GM23338 (cell line): ENCODE results near the gene MRPS12. TPM values are rescaled to one million over a fixed set of nuclear protein-coding genes. Genes with fewer than 3 reads are reported as not detected.

Experiments used
- ATAC-seq: fragments of 200-7000 bp; cut with Tn5 transposase; 3 replicates; pipeline ENCODE4 v1.9.1; 2020
- DNase-seq: peaks from one replicate; pipeline ENCODE4 v3.0.0-alpha.2; 2015; ENCODE audit warnings: low spot score
- H2AFZ ChIP-seq: fragments of 200-600 bp; sonication (generic); 2 replicates; pipeline ENCODE4 v1.8.0; 2016; ENCODE audit warnings: antibody characterized with exemption, mild to moderate bottlenecking, moderate library complexity
- H3F3A ChIP-seq: fragments of 200-600 bp; sonication (generic); replicated peaks from 2 replicates; pipeline ENCODE4 v1.8.0; 2017; ENCODE audit warnings: antibody characterized with exemption, mixed run types, low read depth
- H3K27ac ChIP-seq: fragments of 200-600 bp; sonication (generic); 2 replicates; pipeline ENCODE4 v1.6.1; 2016; ENCODE audit warnings: low read depth
- H3K27me3 ChIP-seq: fragments of 200-600 bp; sonication (generic); 2 replicates; pipeline ENCODE4 v1.8.0; 2016; ENCODE audit warnings: mild to moderate bottlenecking, mixed run types, moderate library complexity; ENCODE audit not compliant: insufficient read depth
- H3K36me3 ChIP-seq: fragments of 200-600 bp; sonication (generic); 2 replicates; pipeline ENCODE4 v1.8.0; 2016; ENCODE audit warnings: mild to moderate bottlenecking; ENCODE audit not compliant: insufficient read depth
- H3K4me1 ChIP-seq: fragments of 200-600 bp; sonication (generic); 2 replicates; pipeline ENCODE4 v1.8.0; 2016; ENCODE audit warnings: mild to moderate bottlenecking, moderate library complexity; ENCODE audit not compliant: insufficient read depth
- H3K4me2 ChIP-seq: fragments of 200-600 bp; sonication (generic); 2 replicates; pipeline ENCODE4 v1.7.1; 2017; ENCODE audit warnings: mixed run types
- H3K4me3 ChIP-seq: fragments of 200-600 bp; sonication (generic); 2 replicates; pipeline ENCODE4 v1.6.1; 2016; ENCODE audit warnings: mixed run types
- H3K79me2 ChIP-seq: fragments of 200-600 bp; sonication (generic); replicated peaks from 2 replicates; pipeline ENCODE4 v1.8.0; 2017; ENCODE audit warnings: mild to moderate bottlenecking; ENCODE audit not compliant: insufficient read depth
- H3K9me2 ChIP-seq: fragments of 200-600 bp; sonication (generic); 2 replicates; pipeline ENCODE4 v1.8.0; 2017; ENCODE audit not compliant: insufficient read depth
- H4K20me1 ChIP-seq: fragments of 200-600 bp; sonication (generic); replicated peaks from 2 replicates; pipeline ENCODE4 v1.8.0; 2017; ENCODE audit warnings: mild to moderate bottlenecking; ENCODE audit not compliant: insufficient read depth
- H3K27ac Mint-ChIP-seq: 2 replicates; pipeline ENCODE4 v1.8.0; 2020; ENCODE audit warnings: inconsistent platforms, mild to moderate bottlenecking, moderate library complexity, mixed read lengths
- H3K27me3 Mint-ChIP-seq: 3 replicates; pipeline ENCODE4 v1.8.0; 2022; ENCODE audit warnings: low read depth, mild to moderate bottlenecking, moderate library complexity, mixed read lengths, inconsistent platforms; ENCODE audit not compliant: insufficient read depth, poor library complexity
- H3K36me3 Mint-ChIP-seq: 3 replicates; pipeline ENCODE4 v1.8.0; 2021; ENCODE audit warnings: low read depth, mild to moderate bottlenecking, inconsistent platforms, moderate library complexity, mixed read lengths
- H3K4me1 Mint-ChIP-seq: 3 replicates; pipeline ENCODE4 v1.8.0; 2020; ENCODE audit warnings: mild to moderate bottlenecking, inconsistent platforms, mixed read lengths
- H3K4me3 Mint-ChIP-seq: 3 replicates; pipeline ENCODE4 v1.8.0; 2021; ENCODE audit warnings: moderate library complexity, mild to moderate bottlenecking, inconsistent platforms, mixed read lengths
- H3K9me3 Mint-ChIP-seq: 3 replicates; pipeline ENCODE4 v1.8.0; 2020; ENCODE audit warnings: moderate library complexity, mild to moderate bottlenecking, inconsistent platforms, mixed read lengths
- EZH2phosphoT487 ChIP-seq: fragments of 200-600 bp; sonication (generic); IDR thresholded peaks from one replicate; pipeline ENCODE4 v1.8.1; 2018; ENCODE audit warnings: antibody characterized with exemption; ENCODE audit not compliant: unreplicated experiment
- NANOG ChIP-seq: IDR thresholded peaks from 2 replicates; pipeline ENCODE4 v1.6.1; 2016; ENCODE audit warnings: antibody characterized with exemption, borderline replicate concordance
- ZNF331 ChIP-seq: fragments of 250-450 bp; sonication (Bioruptor Pico); IDR thresholded peaks from 2 replicates; pipeline ENCODE4 v1.5.0; 2020; ENCODE audit warnings: low read depth, mild to moderate bottlenecking, moderate library complexity
- polyA plus RNA-seq: library from polyadenylated mRNA; unstranded; fragments of >200 nt; fragmentation: Nextera tagmentation; extraction: Ambion mirVana; gene quantifications from 2 replicates; pipeline ENCODE4 v1.2.1, GENCODE V29; 2016
- total RNA-seq: library from RNA; depleted of rRNA; stranded (reverse); fragments of >200 nt; shearing (Covaris generic); gene quantifications from 2 replicates; pipeline ENCODE4 v1.2.3, GENCODE V29; 2014
- TF ChIP-seq, protein P1 (sequence below), 2 experiments: fragments of 200-600 bp in 1 of 2; sonication (generic) in 1 of 2; conservative IDR thresholded peaks; 2 replicates each; pipeline versions ENCODE4 v1.5.1 to v1.6.1; 2016 to 2017; ENCODE audit warnings: antibody characterized with exemption in 2 of 2, low read depth in 2 of 2, mild to moderate bottlenecking in 2 of 2, moderate library complexity in 1 of 2
- TF ChIP-seq, protein P2 (sequence below): IDR thresholded peaks from one replicate; pipeline ENCODE4 v1.6.1; 2018; ENCODE audit warnings: antibody characterized with exemption; ENCODE audit not compliant: unreplicated experiment

MRPS12 gene
- total and polyA plus RNA-seq, 2 experiments from 2014 or later = 74.1 to 86.3 TPM

DNA sequence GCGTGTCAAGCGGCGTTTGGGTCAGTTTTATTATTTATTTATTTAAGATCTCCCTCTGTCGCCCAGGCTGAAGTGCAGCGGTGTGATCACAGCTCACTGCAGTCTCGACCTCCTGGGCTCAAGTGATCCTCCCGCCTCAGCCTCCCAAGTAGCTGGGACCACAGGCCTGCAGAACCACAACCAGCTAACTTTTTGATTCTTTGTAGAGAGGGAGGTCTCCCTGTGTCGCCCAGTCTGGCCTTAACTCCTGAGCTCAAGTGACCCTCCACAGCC, 713 bp downstream of the MRPS12 start:
- peak overlapping the region; percentile 100 for H3K4me3 ChIP-seq
- peaks cover 43% of the 10 kb centered on the region for H3K79me2 ChIP-seq
- ATAC-seq (no peak), DNase-seq (no peak)
- Mint-ChIP-seq H3K4me1 (peaks cover 8% of the 10 kb centered on the region; the same call in 2 of the 3 replicates), H3K27ac (peak overlapping the region; percentile 99; the same call in 1 of the 2 replicates), H3K36me3 (peaks cover 68% of the 10 kb centered on the region), H3K4me3 (peak overlapping the region; percentile 100), H3K9me3 (peaks cover 32% of the 10 kb centered on the region), H3K27me3 (peaks cover 6% of the 10 kb centered on the region)
- peaks cover 4% of the 10 kb centered on the region; the same call in 1 of the 2 replicates for H3F3A ChIP-seq
- H2AFZ ChIP-seq = no peak overlapping the region
- no peak overlapping the region for H3K27ac ChIP-seq
- peaks cover 9% of the 10 kb centered on the region; the same call in 1 of the 2 replicates for H4K20me1 ChIP-seq
- no peaks in the 10 kb centered on the region for H3K27me3 ChIP-seq
- H3K4me1 ChIP-seq = peaks cover 8% of the 10 kb centered on the region
- H3K9me2 ChIP-seq = no peaks in the 10 kb centered on the region
- H3K4me2 ChIP-seq = peak overlapping the region; percentile 99
- peaks cover 10% of the 10 kb centered on the region; the same call in 1 of the 2 replicates for H3K36me3 ChIP-seq
- TF ChIP-seq, protein P1, sequence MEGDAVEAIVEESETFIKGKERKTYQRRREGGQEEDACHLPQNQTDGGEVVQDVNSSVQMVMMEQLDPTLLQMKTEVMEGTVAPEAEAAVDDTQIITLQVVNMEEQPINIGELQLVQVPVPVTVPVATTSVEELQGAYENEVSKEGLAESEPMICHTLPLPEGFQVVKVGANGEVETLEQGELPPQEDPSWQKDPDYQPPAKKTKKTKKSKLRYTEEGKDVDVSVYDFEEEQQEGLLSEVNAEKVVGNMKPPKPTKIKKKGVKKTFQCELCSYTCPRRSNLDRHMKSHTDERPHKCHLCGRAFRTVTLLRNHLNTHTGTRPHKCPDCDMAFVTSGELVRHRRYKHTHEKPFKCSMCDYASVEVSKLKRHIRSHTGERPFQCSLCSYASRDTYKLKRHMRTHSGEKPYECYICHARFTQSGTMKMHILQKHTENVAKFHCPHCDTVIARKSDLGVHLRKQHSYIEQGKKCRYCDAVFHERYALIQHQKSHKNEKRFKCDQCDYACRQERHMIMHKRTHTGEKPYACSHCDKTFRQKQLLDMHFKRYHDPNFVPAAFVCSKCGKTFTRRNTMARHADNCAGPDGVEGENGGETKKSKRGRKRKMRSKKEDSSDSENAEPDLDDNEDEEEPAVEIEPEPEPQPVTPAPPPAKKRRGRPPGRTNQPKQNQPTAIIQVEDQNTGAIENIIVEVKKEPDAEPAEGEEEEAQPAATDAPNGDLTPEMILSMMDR (conservative IDR thresholded peaks at IDR 0.05; ENCODE audit: low read depth in 2 of 2) = no peak
- TF ChIP-seq EZH2phosphoT487 = no peak

DNA sequence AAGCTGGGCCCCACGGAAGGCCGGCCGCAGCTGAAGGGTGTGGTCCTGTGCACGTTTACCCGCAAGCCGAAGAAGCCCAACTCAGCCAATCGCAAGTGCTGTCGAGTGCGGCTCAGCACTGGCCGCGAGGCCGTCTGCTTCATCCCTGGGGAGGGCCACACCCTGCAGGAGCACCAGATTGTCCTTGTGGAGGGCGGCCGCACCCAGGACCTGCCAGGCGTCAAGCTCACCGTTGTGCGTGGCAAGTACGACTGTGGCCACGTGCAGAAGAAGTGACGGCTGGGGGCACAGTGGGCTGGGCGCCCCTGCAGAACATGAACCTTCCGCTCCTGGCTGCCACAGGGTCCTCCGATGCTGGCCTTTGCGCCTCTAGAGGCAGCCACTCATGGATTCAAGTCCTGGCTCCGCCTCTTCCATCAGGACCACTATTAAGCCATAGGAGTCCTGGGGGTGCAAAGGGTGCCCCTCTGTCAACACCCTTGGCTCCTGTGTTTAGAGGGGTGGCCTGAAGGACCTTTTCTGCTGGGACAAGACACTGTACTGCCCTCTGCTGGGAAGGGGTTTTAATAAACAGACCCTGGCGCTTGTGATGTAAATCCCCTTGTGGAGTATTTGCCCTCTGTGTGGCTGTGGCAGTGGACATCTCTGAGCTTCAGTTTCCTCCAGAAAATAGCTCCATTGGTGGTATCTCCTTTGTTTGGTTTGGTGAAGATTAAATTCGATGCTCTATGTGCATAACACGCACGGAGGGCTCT, 1.9 kb downstream of the MRPS12 start:
- ATAC-seq = peak; percentile 3
- H3K9me2 ChIP-seq = no peaks in the 10 kb centered on the region
- H3K27ac ChIP-seq = no peak overlapping the region
- Mint-ChIP-seq H3K4me3 (peak overlapping the region; percentile 48; the same call in 2 of the 3 replicates), H3K27me3 (peaks cover 6% of the 10 kb centered on the region), H3K36me3 (peaks cover 70% of the 10 kb centered on the region), H3K27ac (no peak overlapping the region), H3K4me1 (peaks cover 8% of the 10 kb centered on the region; the same call in 2 of the 3 replicates), H3K9me3 (peaks cover 32% of the 10 kb centered on the region)
- no peak overlapping the region for H3K4me3 ChIP-seq
- H3K4me2 ChIP-seq = no peak overlapping the region
- no peaks in the 10 kb centered on the region for H3K27me3 ChIP-seq
- H3K79me2 ChIP-seq = peaks cover 37% of the 10 kb centered on the region
- peaks cover 10% of the 10 kb centered on the region; the same call in 1 of the 2 replicates for H3K36me3 ChIP-seq
- peak; percentile 80 for DNase-seq
- H3K4me1 ChIP-seq = peaks cover 8% of the 10 kb centered on the region
- H3F3A ChIP-seq = peaks cover 4% of the 10 kb centered on the region; the same call in 1 of the 2 replicates
- TF ChIP-seq ZNF331 (CRISPR knock-in tag) = no peak
- TF ChIP-seq, protein P1 (conservative IDR thresholded peaks at IDR 0.05; ENCODE audit: low read depth in 2 of 2) = peak; percentile 62 to 70
- H2AFZ ChIP-seq = no peak overlapping the region
- H4K20me1 ChIP-seq = peaks cover 6% of the 10 kb centered on the region; the same call in 1 of the 2 replicates

DNA sequence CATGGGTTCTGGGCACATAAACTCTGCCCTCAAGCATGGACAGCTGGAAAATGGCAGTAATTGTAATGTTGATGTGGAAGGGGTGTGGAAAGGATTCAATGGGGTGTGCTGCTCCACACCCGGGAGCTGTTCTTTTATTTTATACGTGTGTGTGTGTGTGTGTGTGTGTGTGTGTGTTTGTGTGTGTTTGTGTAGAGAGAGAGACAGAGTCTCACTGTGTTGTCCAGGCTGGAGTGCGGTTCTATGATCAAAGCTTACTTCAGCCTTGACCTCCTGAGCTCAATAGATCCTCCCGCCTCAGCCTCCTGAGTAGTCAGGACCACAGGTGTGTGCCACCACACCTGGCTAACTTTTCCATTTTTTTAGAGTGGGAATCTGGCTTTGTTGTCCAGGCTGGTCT, 2.8 kb downstream of the MRPS12 start:
- ATAC-seq (no peak), DNase-seq (no peak)
- Mint-ChIP-seq H3K4me1 (peaks cover 8% of the 10 kb centered on the region; the same call in 2 of the 3 replicates), H3K27ac (no peak overlapping the region), H3K27me3 (peaks cover 6% of the 10 kb centered on the region), H3K4me3 (no peak overlapping the region), H3K9me3 (peaks cover 32% of the 10 kb centered on the region), H3K36me3 (peaks cover 60% of the 10 kb centered on the region)
- Histone ChIP-seq H3K4me1 (peaks cover 8% of the 10 kb centered on the region), H3K27me3 (no peaks in the 10 kb centered on the region), H3K79me2 (peaks cover 28% of the 10 kb centered on the region), H2AFZ (no peak overlapping the region), H4K20me1 (peaks cover 4% of the 10 kb centered on the region; the same call in 1 of the 2 replicates), H3K4me3 (no peak overlapping the region), H3K9me2 (no peaks in the 10 kb centered on the region), H3K4me2 (no peak overlapping the region), H3K36me3 (peaks cover 10% of the 10 kb centered on the region; the same call in 1 of the 2 replicates), H3F3A (peaks cover 4% of the 10 kb centered on the region; the same call in 1 of the 2 replicates), H3K27ac (no peak overlapping the region)
- TF ChIP-seq NANOG = no peak
- TF ChIP-seq, protein P2, sequence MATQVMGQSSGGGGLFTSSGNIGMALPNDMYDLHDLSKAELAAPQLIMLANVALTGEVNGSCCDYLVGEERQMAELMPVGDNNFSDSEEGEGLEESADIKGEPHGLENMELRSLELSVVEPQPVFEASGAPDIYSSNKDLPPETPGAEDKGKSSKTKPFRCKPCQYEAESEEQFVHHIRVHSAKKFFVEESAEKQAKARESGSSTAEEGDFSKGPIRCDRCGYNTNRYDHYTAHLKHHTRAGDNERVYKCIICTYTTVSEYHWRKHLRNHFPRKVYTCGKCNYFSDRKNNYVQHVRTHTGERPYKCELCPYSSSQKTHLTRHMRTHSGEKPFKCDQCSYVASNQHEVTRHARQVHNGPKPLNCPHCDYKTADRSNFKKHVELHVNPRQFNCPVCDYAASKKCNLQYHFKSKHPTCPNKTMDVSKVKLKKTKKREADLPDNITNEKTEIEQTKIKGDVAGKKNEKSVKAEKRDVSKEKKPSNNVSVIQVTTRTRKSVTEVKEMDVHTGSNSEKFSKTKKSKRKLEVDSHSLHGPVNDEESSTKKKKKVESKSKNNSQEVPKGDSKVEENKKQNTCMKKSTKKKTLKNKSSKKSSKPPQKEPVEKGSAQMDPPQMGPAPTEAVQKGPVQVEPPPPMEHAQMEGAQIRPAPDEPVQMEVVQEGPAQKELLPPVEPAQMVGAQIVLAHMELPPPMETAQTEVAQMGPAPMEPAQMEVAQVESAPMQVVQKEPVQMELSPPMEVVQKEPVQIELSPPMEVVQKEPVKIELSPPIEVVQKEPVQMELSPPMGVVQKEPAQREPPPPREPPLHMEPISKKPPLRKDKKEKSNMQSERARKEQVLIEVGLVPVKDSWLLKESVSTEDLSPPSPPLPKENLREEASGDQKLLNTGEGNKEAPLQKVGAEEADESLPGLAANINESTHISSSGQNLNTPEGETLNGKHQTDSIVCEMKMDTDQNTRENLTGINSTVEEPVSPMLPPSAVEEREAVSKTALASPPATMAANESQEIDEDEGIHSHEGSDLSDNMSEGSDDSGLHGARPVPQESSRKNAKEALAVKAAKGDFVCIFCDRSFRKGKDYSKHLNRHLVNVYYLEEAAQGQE = no peak
